SU-DHL-6 (cell line): ENCODE results near the gene CPNE4.

Experiments used
- H2AFZ ChIP-seq: fragments of 200-600 bp; sonication (generic); 2 replicates; pipeline ENCODE4 v1.6.1; 2014; ENCODE audit warnings: low read depth, mild to moderate bottlenecking, moderate library complexity, mixed read lengths, antibody characterized with exemption, low read length; ENCODE audit not compliant: severe bottlenecking
- H3F3A ChIP-seq: fragments of 200-600 bp; shearing (Covaris generic); 2 replicates; pipeline ENCODE4 v1.6.0; 2016; ENCODE audit warnings: antibody characterized with exemption, mild to moderate bottlenecking; ENCODE audit not compliant: insufficient read depth
- H3K27ac ChIP-seq: fragments of 200-600 bp; sonication (generic); 2 replicates; pipeline ENCODE4 v1.5.1; 2016; ENCODE audit warnings: low read depth, mild to moderate bottlenecking, low read length, moderate library complexity, mixed read lengths
- H3K27me3 ChIP-seq: fragments of 200-600 bp; sonication (generic), shearing (Covaris generic); 2 replicates; pipeline ENCODE4 v1.6.0; 2014; ENCODE audit warnings: mild to moderate bottlenecking, low read length
- H3K36me3 ChIP-seq: fragments of 200-600 bp; sonication (generic); 2 replicates; pipeline ENCODE4 v1.6.1; 2014; ENCODE audit warnings: mild to moderate bottlenecking, low read length, mixed read lengths
- H3K4me2 ChIP-seq: fragments of 300-600, 200-600 bp; shearing (Covaris generic), sonication (generic); 2 replicates; pipeline ENCODE4 v1.6.0; 2014; ENCODE audit warnings: low read length, low read depth, mild to moderate bottlenecking; ENCODE audit not compliant: poor library complexity, severe bottlenecking
- H3K4me3 ChIP-seq: fragments of 200-600 bp; sonication (generic); 2 replicates; pipeline ENCODE4 v1.5.1; 2014; ENCODE audit warnings: antibody characterized with exemption, low read length, mild to moderate bottlenecking, mixed read lengths; ENCODE audit not compliant: insufficient read depth, poor library complexity, severe bottlenecking
- H3K79me2 ChIP-seq: fragments of 200-600 bp; sonication (generic); 2 replicates; pipeline ENCODE4 v1.6.1; 2014; ENCODE audit warnings: mild to moderate bottlenecking, low read length, moderate library complexity; ENCODE audit not compliant: insufficient read depth
- H3K9ac ChIP-seq: fragments of 200-600 bp; sonication (generic); 2 replicates; pipeline ENCODE4 v1.7.0; 2014; ENCODE audit warnings: mild to moderate bottlenecking, low read length
- H3K9me2 ChIP-seq: fragments of 200-600 bp; sonication (generic); replicated peaks from 2 replicates; pipeline ENCODE4 v1.6.1; 2014; ENCODE audit warnings: low read length; ENCODE audit not compliant: insufficient read depth
- H3K9me3 ChIP-seq: fragments of 200-600 bp; sonication (generic); 2 replicates; pipeline ENCODE4 v1.6.1; 2014; ENCODE audit warnings: low read length, mixed read lengths; ENCODE audit not compliant: insufficient read depth
- H4K20me1 ChIP-seq: fragments of 200-600 bp; sonication (generic); 2 replicates; pipeline ENCODE4 v1.6.1; 2014; ENCODE audit warnings: low read depth, mild to moderate bottlenecking, antibody characterized with exemption, low read length, moderate library complexity, mixed read lengths
- EZH2phosphoT487 ChIP-seq: fragments of 200-600 bp; sonication (generic), shearing (Covaris generic); conservative IDR thresholded peaks from 2 replicates; pipeline ENCODE4 v1.6.1; 2018; ENCODE audit warnings: mild to moderate bottlenecking, antibody characterized with exemption, low read length, moderate library complexity, mixed read lengths
- TF ChIP-seq, protein P1 (sequence below): fragments of 200-600 bp; sonication (generic); IDR thresholded peaks from one replicate; pipeline ENCODE4 v1.5.1; 2017; ENCODE audit warnings: antibody characterized with exemption, mild to moderate bottlenecking, low read length, moderate library complexity; ENCODE audit not compliant: insufficient read depth, poor library complexity, severe bottlenecking

Gene CPNE4

DNA sequence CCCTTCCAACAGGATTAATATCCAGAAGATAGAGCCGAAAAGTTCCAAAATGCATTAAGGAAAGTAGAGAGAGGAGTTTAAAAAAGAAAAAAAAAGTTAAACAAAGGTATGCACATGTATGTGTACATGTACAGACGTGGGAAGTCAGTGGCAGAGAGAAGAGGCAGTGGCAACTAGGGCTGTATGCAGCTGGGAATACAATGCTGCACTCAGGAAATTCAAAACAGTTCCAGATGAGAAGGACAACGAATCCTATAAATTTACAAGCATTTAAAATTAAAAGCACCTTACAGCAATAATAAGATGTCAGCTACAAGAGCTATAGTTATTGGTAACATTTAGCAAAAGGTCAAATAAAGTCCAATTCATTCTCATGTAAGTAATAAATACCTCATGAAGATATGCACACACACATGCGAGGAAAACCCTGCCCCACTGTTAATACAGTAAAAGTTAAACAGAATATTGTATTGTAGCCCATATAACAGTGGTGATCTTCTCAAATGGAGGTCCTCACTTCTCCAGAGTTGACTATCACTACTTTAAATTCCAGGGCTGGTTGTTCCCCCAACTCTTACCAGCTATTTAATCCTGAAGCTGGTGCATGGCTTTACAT is 550.2 kb downstream of the CPNE4 start:
- Histone ChIP-seq H3K27ac (no peak overlapping the region), H3K9me3 (no peaks in the 10 kb centered on the region), H3K36me3 (peaks cover 37% of the 10 kb centered on the region), H4K20me1 (no peaks in the 10 kb centered on the region), H3K9me2 (no peaks in the 10 kb centered on the region), H3K9ac (no peak overlapping the region), H3K79me2 (peaks cover 11% of the 10 kb centered on the region; the same call in 1 of the 2 replicates), H3K4me3 (no peak overlapping the region), H3F3A (peaks cover 10% of the 10 kb centered on the region; the same call in 1 of the 2 replicates), H3K4me2 (no peak overlapping the region), H3K27me3 (no peaks in the 10 kb centered on the region), H2AFZ (no peak overlapping the region)
- TF ChIP-seq, protein P1, sequence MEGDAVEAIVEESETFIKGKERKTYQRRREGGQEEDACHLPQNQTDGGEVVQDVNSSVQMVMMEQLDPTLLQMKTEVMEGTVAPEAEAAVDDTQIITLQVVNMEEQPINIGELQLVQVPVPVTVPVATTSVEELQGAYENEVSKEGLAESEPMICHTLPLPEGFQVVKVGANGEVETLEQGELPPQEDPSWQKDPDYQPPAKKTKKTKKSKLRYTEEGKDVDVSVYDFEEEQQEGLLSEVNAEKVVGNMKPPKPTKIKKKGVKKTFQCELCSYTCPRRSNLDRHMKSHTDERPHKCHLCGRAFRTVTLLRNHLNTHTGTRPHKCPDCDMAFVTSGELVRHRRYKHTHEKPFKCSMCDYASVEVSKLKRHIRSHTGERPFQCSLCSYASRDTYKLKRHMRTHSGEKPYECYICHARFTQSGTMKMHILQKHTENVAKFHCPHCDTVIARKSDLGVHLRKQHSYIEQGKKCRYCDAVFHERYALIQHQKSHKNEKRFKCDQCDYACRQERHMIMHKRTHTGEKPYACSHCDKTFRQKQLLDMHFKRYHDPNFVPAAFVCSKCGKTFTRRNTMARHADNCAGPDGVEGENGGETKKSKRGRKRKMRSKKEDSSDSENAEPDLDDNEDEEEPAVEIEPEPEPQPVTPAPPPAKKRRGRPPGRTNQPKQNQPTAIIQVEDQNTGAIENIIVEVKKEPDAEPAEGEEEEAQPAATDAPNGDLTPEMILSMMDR, result no peak
- no peak for TF ChIP-seq EZH2phosphoT487
